K562 (cell line): ENCODE data around the gene TRMT1. TPM values are rescaled to one million over a fixed set of nuclear protein-coding genes. Genes with fewer than 3 reads are reported as not detected.
A peak's percentile ranks its signal among the peaks of the same experiment; 100 is the strongest.

Source experiments
- ATF1 ChIP-seq, 2 experiments: fragments of 450-650 bp in 1 of 2; IDR thresholded peaks; 2 replicates each; pipeline ENCODE4 v1.6.1; 2016; ENCODE audit warnings: missing compliant biosample characterization in 1 of 2, missing genetic modification characterization in 1 of 2
- C11orf30 ChIP-seq: fragments of 450-650 bp; IDR thresholded peaks from 2 replicates; pipeline ENCODE4 v1.6.1; 2016; ENCODE audit warnings: low read depth, mild to moderate bottlenecking
- CCNT2 ChIP-seq: IDR thresholded peaks from 2 replicates; pipeline ENCODE4 v1.6.1; 2011; ENCODE audit warnings: borderline replicate concordance, low read depth, mild to moderate bottlenecking, moderate library complexity, mixed read lengths, low read length; ENCODE audit not compliant: insufficient read length; ENCODE audit errors: extremely low read depth
- CSDE1 ChIP-seq, 2 experiments: fragments of 450-650 bp; IDR thresholded peaks; 2 replicates each; pipeline ENCODE4 v1.6.1; 2016; ENCODE audit warnings: mild to moderate bottlenecking in 1 of 2
- EGR1 ChIP-seq: fragments of 450-650 bp; conservative IDR thresholded peaks from 2 replicates; pipeline ENCODE4 v1.6.1; 2017; ENCODE audit warnings: mild to moderate bottlenecking
- LCOR ChIP-seq: sonication (generic); formaldehyde crosslinking; IDR thresholded peaks from 2 replicates; pipeline ENCODE4 v1.8.0; 2022; ENCODE audit warnings: mild to moderate bottlenecking, missing genetic modification reagents
- PHF20 ChIP-seq: fragments of 450-650 bp; IDR thresholded peaks from 2 replicates; pipeline ENCODE4 v1.6.1; 2018; ENCODE audit not compliant: partially characterized antibody
- POLR2H ChIP-seq: IDR thresholded peaks from 2 replicates; pipeline ENCODE4 v1.6.1; 2016; ENCODE audit warnings: missing genetic modification characterization, low read depth, mild to moderate bottlenecking, control low read depth, missing compliant biosample characterization, moderate library complexity
- PTRF ChIP-seq: fragments of 450-650 bp; IDR thresholded peaks from 2 replicates; pipeline ENCODE4 v1.6.1; 2016; ENCODE audit warnings: mild to moderate bottlenecking, missing genetic modification characterization, missing compliant biosample characterization
- RREB1 ChIP-seq: fragments of 250-450 bp; sonication (Bioruptor Pico); IDR thresholded peaks from 2 replicates; pipeline ENCODE4 v1.4.0; 2020
- SREBF2 ChIP-seq: sonication (generic); formaldehyde crosslinking; IDR thresholded peaks from 2 replicates; pipeline ENCODE4 v1.4.0; 2020; ENCODE audit warnings: mild to moderate bottlenecking, missing genetic modification reagents
- ZNF239 ChIP-seq: fragments of 250-450 bp; sonication (Bioruptor Pico); IDR thresholded peaks from 2 replicates; pipeline ENCODE4 v1.4.0; 2020; ENCODE audit warnings: mild to moderate bottlenecking
- ZNF311 ChIP-seq: fragments of 250-450 bp; sonication (Bioruptor Pico); IDR thresholded peaks from 2 replicates; pipeline ENCODE4 v1.4.0; 2020; ENCODE audit warnings: mild to moderate bottlenecking, moderate library complexity
- ZNF384 ChIP-seq: IDR thresholded peaks from 2 replicates; pipeline ENCODE4 v1.6.1; 2012; ENCODE audit warnings: low read depth, low read length, improper control_type of control experiment
- ZNF592 ChIP-seq: fragments of 450-650 bp; IDR thresholded peaks from 2 replicates; pipeline ENCODE4 v1.6.1; 2017; ENCODE audit warnings: antibody characterized with exemption, mild to moderate bottlenecking
- ZNF76 ChIP-seq: fragments of 250-450 bp; sonication (Bioruptor Pico); IDR thresholded peaks from 2 replicates; pipeline ENCODE4 v1.4.0; 2020; ENCODE audit warnings: mild to moderate bottlenecking, moderate library complexity, borderline replicate concordance
- polyA plus RNA-seq, 8 experiments: library from polyadenylated mRNA; depleted of rRNA in 4 of 8; stranded (reverse) in 5 of 8; unstranded in 3 of 8; fragments of >200 nt; fragmentation: Nextera tagmentation in 2 of 8; fragmentation: Illumina TruSeq in 1 of 8; extraction: Ambion mirVana in 2 of 8; extraction: Trizol in 1 of 8; gene quantifications; 2 replicates each; pipeline versions ENCODE4 v1.2.1 to v1.2.3, GENCODE V29; 2011 to 2014; ENCODE audit warnings: inconsistent platforms in 1 of 8, missing spikeins in 1 of 8
- total RNA-seq, 7 experiments: library from RNA; depleted of rRNA in 6 of 7; stranded (reverse); fragments of >200 nt in 6 of 7; fragmentation: Illumina TruSeq in 2 of 7; extraction: Trizol in 2 of 7; gene quantifications; 2 replicates each; pipeline versions ENCODE4 v1.2.1 to v1.2.3, GENCODE V29; 2011 to 2021; ENCODE audit warnings: low replicate concordance in 1 of 7

Gene TRMT1
- total and polyA plus RNA-seq, 9 of the 15 experiments (the other 6 are each of a cell fraction or from before 2014, with no cell fraction given) = 5.8 to 158 (median 54.3) TPM

GRCh38 chr19:13151605-13152355 is 35.2 kb upstream of the TRMT1 start (continued):
- TF ChIP-seq ZNF592 = no peak
- TF ChIP-seq RREB1 (CRISPR knock-in tag) = no peak
- no peak for TF ChIP-seq ATF1 (CRISPR knock-in tag; IDR thresholded peaks at IDR 0.05)
- TF ChIP-seq ATF1 (tag; IDR thresholded peaks at IDR 0.05) = peak; percentile 71
- peak; percentile 64; the same call in 1 of the 2 replicates for TF ChIP-seq LCOR (CRISPR knock-in tag)
- TF ChIP-seq CSDE1 (IDR thresholded peaks at IDR 0.05) = no peak
- TF ChIP-seq POLR2H = peak; percentile 95
- TF ChIP-seq ZNF76 (CRISPR knock-in tag) = no peak
- peak; percentile 17 for TF ChIP-seq PHF20
- TF ChIP-seq SREBF2 (CRISPR knock-in tag) = no peak
- no peak for TF ChIP-seq ZNF311 (CRISPR knock-in tag)
- TF ChIP-seq C11orf30 = no peak
- TF ChIP-seq PTRF (tag) = no peak
- peak; percentile 86 for TF ChIP-seq EGR1
- TF ChIP-seq ZNF239 = no peak
- TF ChIP-seq CCNT2 = peak; percentile 79
- no peak for TF ChIP-seq ZNF384
